SK-N-SH (cell line): ENCODE measurements around the gene SLC35A4. TPM values are rescaled to one million over a fixed set of nuclear protein-coding genes. Genes with fewer than 3 reads are reported as not detected.
A peak's percentile ranks its signal among the peaks of the same experiment; 100 is the strongest.

Experiments
- CTCF ChIA-PET: fragments of 300-600, 350-600 bp; formaldehyde crosslinking; extraction: SDS; loops from one replicate; lab custom pipeline; 2021; lab: Yijun Ruan, JAX
- POLR2A ChIA-PET: fragments of 350-600 bp; sonication (Branson Sonifier 250); formaldehyde crosslinking; extraction: SDS; loops from one replicate; lab custom pipeline; 2020; ENCODE audit warnings: antibody characterized with exemption, inconsistent platforms; lab: Yijun Ruan, JAX
- DNase-seq: peaks from one replicate; pipeline ENCODE4 v3.0.0; 2012
- H2AFZ ChIP-seq: fragments of 200-600 bp; sonication (generic); 2 replicates; pipeline ENCODE4 v1.8.1; 2016; ENCODE audit warnings: antibody characterized with exemption, mild to moderate bottlenecking, low read depth
- H3F3A ChIP-seq: fragments of 200-600 bp; sonication (generic); replicated peaks from 2 replicates; pipeline ENCODE3; 2016; ENCODE audit warnings: antibody characterized with exemption, mild to moderate bottlenecking; ENCODE audit not compliant: insufficient read depth
- H3K27ac ChIP-seq, 2 experiments: fragments of 200-500 bp in 1 of 2; fragments of 200-600 bp in 1 of 2; sonication (Bioruptor generic) in 1 of 2; sonication (generic), shearing (Covaris generic) in 1 of 2; 2 replicates each; pipeline versions ENCODE4 v1.5.1 to v1.6.1; 2014 to 2016; ENCODE audit warnings: low read depth in 2 of 2, inconsistent platforms in 1 of 2, low read length in 1 of 2, mild to moderate bottlenecking in 1 of 2, mixed read lengths in 1 of 2
- H3K27me3 ChIP-seq: fragments of 200-600 bp; sonication (generic), shearing (Covaris generic); 2 replicates; pipeline ENCODE4 v1.6.1; 2016; ENCODE audit warnings: mixed run types; ENCODE audit not compliant: insufficient read depth
- H3K36me3 ChIP-seq, 2 experiments: fragments of 200-500 bp in 1 of 2; fragments of 200-600 bp in 1 of 2; sonication (Bioruptor generic) in 1 of 2; sonication (generic) in 1 of 2; replicated peaks in 1 of 2; 2 replicates each; pipeline versions ENCODE3 to v1.5.1; 2014 to 2016; ENCODE audit warnings: low read length in 1 of 2, mild to moderate bottlenecking in 1 of 2; ENCODE audit not compliant: insufficient read depth in 2 of 2, control insufficient read depth in 1 of 2
- H3K4me1 ChIP-seq, 2 experiments: fragments of 200-500 bp in 1 of 2; fragments of 200-600 bp in 1 of 2; sonication (Bioruptor generic) in 1 of 2; sonication (generic), shearing (Covaris generic) in 1 of 2; 2 replicates each; pipeline versions ENCODE4 v1.5.1 to v1.6.1; 2014 to 2016; ENCODE audit warnings: low read depth in 1 of 2, low read length in 1 of 2, mixed run types in 1 of 2; ENCODE audit not compliant: insufficient read depth in 2 of 2, control insufficient read depth in 1 of 2
- H3K4me2 ChIP-seq: fragments of 200-600 bp; sonication (generic), shearing (Covaris generic); 2 replicates; pipeline ENCODE4 v1.6.1; 2017; ENCODE audit warnings: mixed run types
- H3K4me3 ChIP-seq, 2 experiments: fragments of 200-500 bp in 1 of 2; fragments of 200-600 bp in 1 of 2; sonication (Bioruptor generic) in 1 of 2; sonication (generic), shearing (Covaris generic) in 1 of 2; 2 replicates each; pipeline versions ENCODE4 v1.5.1 to v1.8.1; 2014 to 2016; ENCODE audit warnings: low read depth in 2 of 2, inconsistent platforms in 1 of 2, low read length in 1 of 2, mild to moderate bottlenecking in 1 of 2, mixed read lengths in 1 of 2, moderate library complexity in 1 of 2
- H3K79me2 ChIP-seq: fragments of 200-600 bp; sonication (generic); 2 replicates; pipeline ENCODE4 v1.8.1; 2017; ENCODE audit warnings: mild to moderate bottlenecking; ENCODE audit not compliant: insufficient read depth
- H3K9ac ChIP-seq: fragments of 200-600 bp; sonication (generic); 2 replicates; pipeline ENCODE4 v1.6.1; 2017; ENCODE audit warnings: mixed run types
- H3K9me2 ChIP-seq: fragments of 200-600 bp; sonication (generic); 2 replicates; pipeline ENCODE4 v1.6.1; 2017; ENCODE audit warnings: mixed run types
- H3K9me3 ChIP-seq: fragments of 200-600 bp; sonication (generic); 2 replicates; pipeline ENCODE4 v1.6.1; 2017; ENCODE audit warnings: mixed run types, mild to moderate bottlenecking, moderate library complexity
- H4K20me1 ChIP-seq: fragments of 200-600 bp; sonication (generic); 2 replicates; pipeline ENCODE4 v1.6.1; 2017; ENCODE audit warnings: mild to moderate bottlenecking, mixed run types; ENCODE audit not compliant: insufficient read depth
- CHD2 ChIP-seq: fragments of 150-350 bp; IDR thresholded peaks from 2 replicates; pipeline ENCODE4 v1.6.1; 2018; ENCODE audit warnings: low read length; ENCODE audit not compliant: partially characterized antibody
- EP300 ChIP-seq, 2 experiments: IDR thresholded peaks; 2 replicates each; pipeline versions ENCODE4 v1.4.0 to v1.6.1; 2012; ENCODE audit warnings: borderline replicate concordance in 1 of 2, low read depth in 1 of 2, low read length in 1 of 2
- FOXJ3 ChIP-seq: sonication (generic); formaldehyde crosslinking; IDR thresholded peaks from 2 replicates; pipeline ENCODE4 v1.5.1; 2020; ENCODE audit warnings: mild to moderate bottlenecking, missing genetic modification reagents
- MXI1 ChIP-seq: IDR thresholded peaks from 2 replicates; pipeline ENCODE4 v1.6.1; 2012; ENCODE audit warnings: mild to moderate bottlenecking, low read depth, low read length, improper control_type of control experiment
- NFIC ChIP-seq: IDR thresholded peaks from 2 replicates; pipeline ENCODE4 v1.4.0; 2012; ENCODE audit warnings: borderline replicate concordance
- POLR2AphosphoS5 ChIP-seq: IDR thresholded peaks from 2 replicates; pipeline ENCODE4 v1.6.1; 2012; ENCODE audit warnings: low read depth, low read length
- RAD21 ChIP-seq: IDR thresholded peaks from 2 replicates; pipeline ENCODE4 v1.6.1; 2012; ENCODE audit warnings: mild to moderate bottlenecking, low read length
- RCOR1 ChIP-seq: fragments of 150-350 bp; IDR thresholded peaks from 2 replicates; pipeline ENCODE4 v1.6.1; 2017; ENCODE audit warnings: antibody characterized with exemption, low read length
- SMC3 ChIP-seq: IDR thresholded peaks from 2 replicates; pipeline ENCODE4 v1.6.1; 2012; ENCODE audit warnings: low read depth, low read length, improper control_type of control experiment
- TAF1 ChIP-seq: IDR thresholded peaks from 2 replicates; pipeline ENCODE4 v1.6.1; 2012; ENCODE audit warnings: low read depth, mild to moderate bottlenecking, low read length, moderate library complexity, borderline replicate concordance
- TCF12 ChIP-seq: IDR thresholded peaks from 2 replicates; pipeline ENCODE4 v1.4.0; 2012
- TEAD4 ChIP-seq: IDR thresholded peaks from 2 replicates; pipeline ENCODE4 v1.4.0; 2012; ENCODE audit warnings: mild to moderate bottlenecking, borderline replicate concordance; ENCODE audit not compliant: insufficient read depth
- YY1 ChIP-seq: IDR thresholded peaks from 2 replicates; pipeline ENCODE4 v1.4.0; 2012; ENCODE audit warnings: low read depth, mild to moderate bottlenecking
- WGBS: methylation state at CpG from one replicate; pipeline ENCODE4 v1.1.6; 2017; ENCODE audit warnings: low lambda C conversion rate; 5-methylcytosine and 5-hydroxymethylcytosine counted together
- polyA plus RNA-seq, 3 experiments: library from polyadenylated mRNA; depleted of rRNA; stranded (reverse); fragments of >200 nt; gene quantifications; 2 replicates each; pipeline ENCODE4 v1.2.3, GENCODE V29; 2012
- TF ChIP-seq, protein P1 (sequence below): fragments of 150-350 bp; IDR thresholded peaks from 2 replicates; pipeline ENCODE4 v1.6.1; 2016; ENCODE audit warnings: mild to moderate bottlenecking, low read depth, low read length
- TF ChIP-seq, protein P2 (sequence below): IDR thresholded peaks from 2 replicates; pipeline ENCODE4 v1.4.0; 2012; ENCODE audit warnings: low read depth, borderline replicate concordance
- TF ChIP-seq, protein P3 (sequence below): IDR thresholded peaks from 2 replicates; pipeline ENCODE4 v1.4.0; 2012; ENCODE audit warnings: low read depth

Gene SLC35A4
- polyA plus RNA-seq, 1 of the 3 experiments (the other 2 are of a cell fraction): 56.2 TPM

DNA sequence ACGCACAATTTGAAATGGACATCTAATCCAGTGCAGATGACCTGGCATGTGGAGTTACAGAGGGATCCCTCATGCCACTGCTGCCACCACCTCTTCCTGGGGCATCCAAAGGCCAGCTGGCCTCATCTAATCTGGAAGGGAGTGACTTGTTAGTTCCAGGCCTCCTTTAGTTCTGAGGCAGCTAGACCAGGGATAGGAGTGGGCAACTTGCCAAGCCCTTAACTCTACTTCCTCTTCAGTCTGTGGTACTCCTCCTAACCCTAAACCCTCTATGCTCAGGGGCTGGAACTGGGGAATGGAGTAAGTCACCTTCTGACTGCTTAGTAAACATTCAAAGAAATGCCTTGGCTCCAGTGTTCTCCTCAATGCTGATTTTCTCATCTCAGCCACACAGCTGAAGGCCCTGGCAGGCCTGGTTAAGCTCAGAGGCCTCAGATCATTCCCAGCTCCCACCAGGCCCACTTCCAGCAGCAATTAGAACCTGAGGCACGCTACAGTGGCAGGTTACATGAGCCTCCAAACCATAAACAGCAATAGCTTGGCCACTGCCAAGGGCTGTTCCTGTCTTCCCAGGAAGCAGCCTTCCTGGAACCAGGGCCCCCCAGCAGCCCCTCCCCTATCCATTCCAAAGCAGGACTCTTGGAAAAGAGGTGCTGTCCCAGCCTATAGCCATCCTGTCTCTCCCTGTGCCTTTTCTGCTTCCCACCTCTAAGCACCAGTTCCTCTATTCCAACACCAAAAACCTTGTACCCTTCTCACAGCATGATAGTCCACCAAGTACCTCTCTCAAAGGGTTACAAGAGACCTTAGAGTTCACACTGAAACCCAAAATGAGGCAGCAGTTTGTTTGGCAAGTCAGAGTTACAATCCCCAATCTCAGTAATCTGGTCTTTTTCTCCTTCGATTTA is 15.1 kb upstream of the SLC35A4 start:
- ChIA-PET CTCF (interaction anchor here (1.4 kb wide), 1 partner anchor 15 kb away, joined by 3 read pairs; no protein-coding TSS in a partner anchor), POLR2A (interaction anchor here (0.6 to 3.1 kb wide), 6 partner anchors 8 to 98 kb away, joined by 3 to 21 read pairs (median 5); partner anchors contain the start of genes APBB3, IK, NDUFA2 and SLC35A4)
- Histone ChIP-seq H3K4me1 (peaks cover 14 to 46% of the 10 kb centered on the region in 2 experiments; a peak in 3 of 4 replicates), H3K9me3 (no peaks in the 10 kb centered on the region), H3K9ac (no peak overlapping the region), H3K79me2 (peaks cover 39% of the 10 kb centered on the region), H3F3A (peaks cover 54% of the 10 kb centered on the region), H3K27ac (peak overlapping the region; percentile 32 to 87; a peak in 3 of 4 replicates), H3K9me2 (no peaks in the 10 kb centered on the region), H3K4me3 (no peak overlapping the region), H3K4me2 (no peak overlapping the region), H2AFZ (no peak overlapping the region), H3K27me3 (no peaks in the 10 kb centered on the region), H3K36me3 (peaks cover 28 to 46% of the 10 kb centered on the region in 2 experiments), H4K20me1 (peaks cover 4% of the 10 kb centered on the region)
- 39% methylated on average over 2 of the region's 3 CpGs for WGBS
- TF ChIP-seq CHD2: peak; percentile 13
- no peak for TF ChIP-seq TCF12
- TF ChIP-seq NFIC: peak; percentile 10; the same call in 1 of the 2 replicates
- TF ChIP-seq, protein P1, sequence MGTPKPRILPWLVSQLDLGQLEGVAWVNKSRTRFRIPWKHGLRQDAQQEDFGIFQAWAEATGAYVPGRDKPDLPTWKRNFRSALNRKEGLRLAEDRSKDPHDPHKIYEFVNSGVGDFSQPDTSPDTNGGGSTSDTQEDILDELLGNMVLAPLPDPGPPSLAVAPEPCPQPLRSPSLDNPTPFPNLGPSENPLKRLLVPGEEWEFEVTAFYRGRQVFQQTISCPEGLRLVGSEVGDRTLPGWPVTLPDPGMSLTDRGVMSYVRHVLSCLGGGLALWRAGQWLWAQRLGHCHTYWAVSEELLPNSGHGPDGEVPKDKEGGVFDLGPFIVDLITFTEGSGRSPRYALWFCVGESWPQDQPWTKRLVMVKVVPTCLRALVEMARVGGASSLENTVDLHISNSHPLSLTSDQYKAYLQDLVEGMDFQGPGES: no peak
- no peak for TF ChIP-seq YY1
- no peak for TF ChIP-seq FOXJ3 (CRISPR knock-in tag)
- TF ChIP-seq, protein P2, sequence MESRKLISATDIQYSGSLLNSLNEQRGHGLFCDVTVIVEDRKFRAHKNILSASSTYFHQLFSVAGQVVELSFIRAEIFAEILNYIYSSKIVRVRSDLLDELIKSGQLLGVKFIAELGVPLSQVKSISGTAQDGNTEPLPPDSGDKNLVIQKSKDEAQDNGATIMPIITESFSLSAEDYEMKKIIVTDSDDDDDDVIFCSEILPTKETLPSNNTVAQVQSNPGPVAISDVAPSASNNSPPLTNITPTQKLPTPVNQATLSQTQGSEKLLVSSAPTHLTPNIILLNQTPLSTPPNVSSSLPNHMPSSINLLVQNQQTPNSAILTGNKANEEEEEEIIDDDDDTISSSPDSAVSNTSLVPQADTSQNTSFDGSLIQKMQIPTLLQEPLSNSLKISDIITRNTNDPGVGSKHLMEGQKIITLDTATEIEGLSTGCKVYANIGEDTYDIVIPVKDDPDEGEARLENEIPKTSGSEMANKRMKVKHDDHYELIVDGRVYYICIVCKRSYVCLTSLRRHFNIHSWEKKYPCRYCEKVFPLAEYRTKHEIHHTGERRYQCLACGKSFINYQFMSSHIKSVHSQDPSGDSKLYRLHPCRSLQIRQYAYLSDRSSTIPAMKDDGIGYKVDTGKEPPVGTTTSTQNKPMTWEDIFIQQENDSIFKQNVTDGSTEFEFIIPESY: no peak
- TF ChIP-seq EP300 (IDR thresholded peaks at IDR 0.05; ENCODE audit: borderline replicate concordance in 1 of 2, low read depth in 1 of 2, low read length in 1 of 2): 0 out of 4 replicates have a peak, but pooled peaks of 1 of the 2 experiments have one; percentile 5
- 0 out of 2 replicates have a peak, but pooled peaks have one; percentile 1 for TF ChIP-seq RAD21
- no peak for TF ChIP-seq TEAD4
- no peak for TF ChIP-seq TAF1
- TF ChIP-seq SMC3: no peak
- TF ChIP-seq, protein P3, sequence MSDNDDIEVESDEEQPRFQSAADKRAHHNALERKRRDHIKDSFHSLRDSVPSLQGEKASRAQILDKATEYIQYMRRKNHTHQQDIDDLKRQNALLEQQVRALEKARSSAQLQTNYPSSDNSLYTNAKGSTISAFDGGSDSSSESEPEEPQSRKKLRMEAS: no peak
- peak; percentile 76; the same call in 1 of the 2 replicates for TF ChIP-seq MXI1
- peak; percentile 40 for TF ChIP-seq RCOR1
- peak; percentile 33; the same call in 1 of the 2 replicates for TF ChIP-seq POLR2AphosphoS5
- DNase-seq: peak; percentile 71
